HG02623 (cell line): ENCODE measurements around the gene ACSL5.
"Not testable (repeated sequence)": the region's sequence is repeated elsewhere in the genome, so short reads cannot be mapped to it uniquely, and the experiment has no call there.

Experiments
- ATAC-seq: cut with Tn5 transposase; IDR thresholded peaks from one replicate; pipeline ENCODE4 v1.9.1; 2021; ENCODE audit warnings: moderate library complexity; ENCODE audit not compliant: unreplicated experiment

Gene ACSL5

GRCh38 chr10:112406806-112407205 lies 32.9 kb downstream of the ACSL5 start:
- ATAC-seq = not testable (repeated sequence)

GRCh38 chr10:112407696-112408095 lies 33.8 kb downstream of the ACSL5 start:
- no peak for ATAC-seq

GRCh38 chr10:112409299-112409698 lies 35.4 kb downstream of the ACSL5 start:
- no peak for ATAC-seq

- no peak for ATAC-seq
Observed at GRCh38 chr10:112409755-112410154, 35.8 kb downstream of the ACSL5 start.

DNA sequence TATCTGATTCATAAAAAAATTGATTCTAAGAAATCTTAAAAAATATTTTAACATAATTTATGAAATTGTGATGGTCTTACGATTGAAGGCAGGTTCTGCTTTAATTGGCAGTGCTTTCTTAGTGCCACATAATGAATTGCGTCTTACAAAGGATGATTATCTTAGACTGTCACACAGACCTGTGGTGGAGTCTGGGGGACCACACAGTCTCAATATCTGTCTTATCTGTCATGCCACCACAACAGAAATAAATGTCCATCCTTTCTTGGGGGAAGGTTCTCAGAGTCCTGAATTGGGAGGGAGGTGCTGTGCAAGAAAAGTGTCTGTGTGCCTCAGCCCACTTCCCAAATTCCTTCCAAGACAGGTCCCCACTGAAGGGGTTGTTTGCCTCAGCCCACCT lies 38.8 kb downstream of the ACSL5 start:
- no peak for ATAC-seq

- ATAC-seq = no peak
Observed at GRCh38 chr10:112421731-112422130, 47.8 kb downstream of the ACSL5 start.

- no peak for ATAC-seq
Observed at GRCh38 chr10:112424651-112425050, 50.7 kb downstream of the ACSL5 start.

GRCh38 chr10:112426111-112426510 lies 52.2 kb downstream of the ACSL5 start:
- ATAC-seq = no peak

DNA sequence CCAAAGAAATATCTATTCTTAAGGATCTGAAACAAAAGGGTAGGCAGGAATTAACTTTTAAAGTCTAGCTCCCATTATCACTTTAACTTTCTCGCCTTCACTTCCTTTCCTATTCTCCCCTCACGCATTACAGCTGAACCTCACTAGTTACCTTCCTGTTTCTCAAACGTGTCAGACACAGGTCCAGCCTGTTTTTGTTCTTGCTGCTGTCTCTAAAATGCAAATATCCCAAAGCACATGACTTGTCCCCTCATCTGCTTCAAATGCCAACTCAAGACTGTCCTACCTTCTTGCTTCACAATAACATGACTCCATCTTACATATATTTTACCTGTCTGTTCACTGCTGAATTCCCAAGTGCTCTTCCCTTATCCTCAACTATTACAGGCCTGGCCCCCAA lies 55.2 kb downstream of the ACSL5 start:
- peak; percentile 50 for ATAC-seq

- no peak for ATAC-seq
Observed at GRCh38 chr10:112429654-112430230, 55.8 kb downstream of the ACSL5 start.

DNA sequence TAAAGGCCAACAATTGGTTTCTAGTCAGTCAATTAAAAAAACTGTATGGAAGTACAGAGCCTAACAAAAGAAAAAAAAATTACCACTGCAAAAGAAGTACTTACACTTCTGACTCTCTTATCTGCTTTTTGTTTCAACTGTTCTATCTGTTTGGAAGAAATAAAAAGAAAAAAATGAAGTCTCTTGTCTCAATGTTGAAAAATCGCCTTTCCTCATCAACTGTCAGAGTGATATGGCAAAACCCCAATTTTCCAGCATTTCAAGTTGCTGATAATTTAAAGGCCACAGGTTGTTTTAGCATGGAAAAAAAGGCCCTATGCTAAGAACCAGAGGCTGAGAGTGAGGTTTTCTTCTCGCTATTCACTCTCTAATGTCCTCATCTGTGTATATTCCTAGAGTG lies 59.2 kb downstream of the ACSL5 start:
- no peak for ATAC-seq

GRCh38 chr10:112434988-112435619 lies 61.2 kb downstream of the ACSL5 start:
- no peak for ATAC-seq

DNA sequence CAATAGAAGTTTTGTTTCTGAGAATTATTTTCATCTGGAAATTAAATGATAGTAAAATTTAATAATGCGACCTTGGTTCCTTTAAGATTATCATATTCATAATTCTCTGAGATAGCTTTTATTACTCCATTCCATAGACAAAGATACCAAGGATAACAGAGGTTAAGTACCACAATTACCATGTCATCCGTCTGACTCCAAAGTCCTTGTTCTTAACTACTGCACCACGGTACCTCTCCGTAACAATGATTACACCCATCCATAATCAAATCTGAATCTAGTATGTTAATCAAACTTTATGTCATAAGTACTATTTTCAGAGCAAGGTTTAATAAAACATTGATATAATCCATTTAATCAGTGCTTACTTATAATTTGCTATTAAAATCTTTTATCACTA lies 64.4 kb downstream of the ACSL5 start:
- no peak for ATAC-seq

DNA sequence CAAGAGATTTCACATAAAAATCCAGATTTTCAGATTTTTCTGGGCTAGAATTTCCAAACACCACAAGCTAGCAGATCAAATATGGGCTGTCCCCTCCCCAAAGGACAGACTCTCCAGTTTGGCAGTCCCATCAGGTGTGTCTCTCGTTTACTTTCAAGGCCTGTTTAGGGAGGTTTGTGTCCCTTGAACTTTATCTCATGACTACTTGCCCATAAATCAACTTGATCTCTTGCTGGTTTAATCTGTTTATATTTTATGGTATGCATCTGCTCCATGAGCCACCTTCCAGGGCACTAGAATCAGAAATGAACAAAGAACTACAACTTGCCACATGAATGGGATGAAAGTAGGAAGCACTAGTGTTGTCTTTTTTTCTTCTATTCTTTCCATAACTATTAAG lies 67.6 kb downstream of the ACSL5 start:
- ATAC-seq = no peak

DNA sequence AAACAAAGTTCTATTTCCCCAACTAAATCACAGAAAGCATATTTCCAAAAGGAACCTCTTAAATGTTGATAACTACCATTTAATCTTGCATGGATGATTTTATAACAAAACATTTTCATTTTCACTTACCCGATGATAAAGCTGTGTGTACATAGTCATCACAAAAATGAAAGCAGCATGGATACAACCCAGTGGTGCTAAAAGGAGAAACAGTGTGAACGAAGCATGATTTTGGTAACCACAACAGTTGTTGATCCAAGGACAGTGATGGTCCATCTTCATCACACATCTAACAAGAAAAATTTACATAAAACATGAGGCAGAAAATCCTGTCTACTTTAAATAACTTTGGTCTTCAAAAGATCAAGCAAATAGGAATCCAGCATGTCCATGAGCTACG lies 68.1 kb downstream of the ACSL5 start:
- no peak for ATAC-seq

DNA sequence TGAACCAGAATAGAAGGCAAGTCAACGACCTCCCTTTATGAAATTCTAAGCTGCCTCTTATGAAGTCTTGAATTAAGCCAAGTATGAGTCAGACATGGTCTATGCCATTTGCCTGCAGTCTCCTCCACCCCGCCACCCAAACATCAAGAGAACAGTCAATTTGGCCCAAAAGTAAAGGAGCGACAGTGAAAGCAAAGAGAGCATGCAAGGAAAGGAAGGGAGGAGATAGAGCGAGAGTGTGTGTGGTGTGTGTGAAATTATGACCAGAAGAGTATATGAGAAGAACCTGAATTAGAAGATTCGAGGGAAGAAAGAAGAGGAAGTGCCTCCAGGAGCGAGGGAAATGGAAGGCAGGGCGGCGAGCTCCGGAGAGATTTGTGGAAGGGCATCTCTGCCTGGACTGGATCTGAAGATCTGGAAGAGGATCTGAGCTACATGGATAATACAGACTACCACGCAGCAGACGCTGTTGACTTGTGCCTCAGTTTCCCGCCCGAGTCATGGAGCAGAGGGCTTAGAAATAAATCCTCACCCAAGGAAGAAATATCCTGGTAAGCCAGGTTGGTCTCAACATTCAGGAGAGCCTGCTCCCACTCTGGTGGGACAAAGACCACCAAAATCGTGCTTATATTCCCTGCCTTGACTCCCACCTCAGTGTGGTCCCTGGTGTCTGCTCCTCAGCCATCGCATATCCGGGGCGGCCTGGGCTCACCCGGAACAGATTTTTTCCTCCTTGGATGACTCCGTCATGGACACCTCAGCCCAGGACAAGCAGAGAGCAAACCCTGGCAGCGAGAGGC lies 72.3 kb downstream of the ACSL5 start:
- ATAC-seq = no peak

DNA sequence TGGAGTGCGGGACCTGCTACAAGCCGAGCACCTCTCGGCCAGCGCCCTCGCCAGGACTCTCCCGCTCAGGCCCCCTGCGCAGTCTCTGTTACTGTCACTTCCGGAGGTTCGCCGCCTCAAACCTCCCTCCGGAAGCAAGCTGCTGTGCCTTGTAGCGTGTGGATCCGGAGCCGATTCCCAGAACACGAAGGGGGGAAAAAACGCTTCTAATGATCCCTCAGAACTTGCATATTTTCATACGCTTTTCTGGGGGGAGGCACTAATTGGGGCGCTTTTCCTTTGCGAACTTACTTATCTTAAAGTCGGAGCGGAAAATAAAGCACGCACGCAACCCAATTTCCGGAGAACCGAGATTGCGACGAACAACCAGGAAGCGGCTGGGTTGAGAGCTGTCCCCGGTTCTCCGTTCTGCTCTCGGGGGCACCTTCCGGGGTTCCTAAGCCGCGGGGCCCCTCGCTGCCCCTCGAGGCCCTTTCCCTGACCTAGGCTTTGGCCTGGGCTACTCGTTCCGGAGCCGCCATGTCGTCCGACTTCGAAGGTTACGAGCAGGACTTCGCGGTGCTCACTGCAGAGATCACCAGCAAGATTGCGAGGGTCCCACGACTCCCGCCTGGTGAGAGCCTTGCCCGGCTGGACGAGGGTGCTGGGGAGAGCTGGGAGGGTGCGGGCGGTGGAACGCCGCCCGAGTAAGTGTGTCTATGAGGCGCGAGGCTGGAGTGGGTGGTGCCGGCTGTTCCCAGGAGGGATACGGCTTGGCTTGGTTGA lies 73.1 kb downstream of the ACSL5 start, which contains the start of the genes VTI1A and ZDHHC6:
TSS of gene VTI1A (plus strand) at position 361 of the 765 bp plus-strand sequence. CDS start at position 520, 159 bp downstream.
TSS of gene ZDHHC6 (minus strand) at position 60 of the 765 bp plus-strand sequence. CDS start 1,478 bp downstream, outside the sequence.
- ATAC-seq = peak; percentile 88

GRCh38 chr10:112447620-112447928 lies 73.7 kb downstream of the ACSL5 start:
- no peak for ATAC-seq

DNA sequence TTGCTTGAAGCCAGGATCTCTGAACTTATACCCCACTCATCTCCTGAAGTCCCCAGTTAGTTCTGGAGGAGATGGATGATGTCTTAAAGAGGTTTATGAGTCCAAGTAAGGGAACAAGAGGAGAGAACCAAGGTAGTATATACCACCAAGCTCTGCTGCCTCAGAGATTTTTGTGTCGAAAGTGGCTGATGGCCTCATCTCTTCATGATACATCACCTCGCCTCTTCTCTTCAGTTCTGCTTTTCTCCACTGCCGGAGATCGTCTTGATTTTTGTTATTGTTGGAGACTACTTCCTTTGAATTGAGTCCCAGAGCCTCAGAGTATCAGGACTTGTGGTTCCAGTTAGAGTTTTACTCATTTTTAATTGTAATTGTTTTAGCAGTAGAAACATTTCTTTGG lies 75.0 kb downstream of the ACSL5 start:
- ATAC-seq = no peak

- ATAC-seq = no peak
Observed at GRCh38 chr10:112454910-112455779, 81.2 kb downstream of the ACSL5 start.
